H1 (cell line): ENCODE results near the gene CES4A. TPM values are rescaled to one million over a fixed set of nuclear protein-coding genes. Genes with fewer than 3 reads are reported as not detected.

Source experiments
- CTCF ChIA-PET: fragments of 300-600 bp; sonication (Branson Sonifier 250); formaldehyde crosslinking; loops from one replicate; lab custom pipeline; 2021; ENCODE audit not compliant: partially characterized antibody; lab: Charles Lee
- POLR2A ChIA-PET: fragments of 300-600 bp; sonication (Branson Sonifier 250); formaldehyde crosslinking; loops from one replicate; lab custom pipeline; 2021; ENCODE audit warnings: inconsistent platforms; ENCODE audit not compliant: partially characterized antibody; lab: Charles Lee
- DNase-seq, 2 experiments: peaks; one replicate each; pipeline versions ENCODE4 v3.0.0 to v3.0.0-alpha.2; 2010 to 2022; ENCODE audit warnings: low spot score in 2 of 2, low read depth in 1 of 2, mixed read lengths in 1 of 2
- FAIRE-seq: peaks from 2 replicates; lab custom pipeline; 2011; peaks lifted over from hg19 to GRCh38; lab: Jason Lieb, UNC
- H2AFZ ChIP-seq: 2 replicates; pipeline ENCODE4 v1.8.1; 2012; ENCODE audit warnings: low read length, inconsistent platforms
- H2AK5ac ChIP-seq: 2 replicates; pipeline ENCODE4 v1.6.1; 2013; ENCODE audit warnings: low read depth, low read length
- H2BK120ac ChIP-seq: replicated peaks from 2 replicates; pipeline ENCODE3; 2013; ENCODE audit warnings: low read depth, low read length, inconsistent platforms
- H2BK12ac ChIP-seq: 2 replicates; pipeline ENCODE4 v1.6.1; 2013; ENCODE audit warnings: low read depth, low read length
- H2BK15ac ChIP-seq: 2 replicates; pipeline ENCODE4 v1.6.1; 2013; ENCODE audit warnings: low read length
- H2BK20ac ChIP-seq: 2 replicates; pipeline ENCODE4 v1.6.1; 2013; ENCODE audit warnings: low read length
- H2BK5ac ChIP-seq: 2 replicates; pipeline ENCODE4 v1.6.1; 2013; ENCODE audit warnings: low read depth, low read length
- H3K14ac ChIP-seq: 2 replicates; pipeline ENCODE4 v1.6.1; 2013; ENCODE audit warnings: inconsistent platforms; ENCODE audit not compliant: insufficient read length
- H3K18ac ChIP-seq: 2 replicates; pipeline ENCODE4 v1.6.1; 2013; ENCODE audit warnings: low read length; ENCODE audit errors: extremely low read depth
- H3K23ac ChIP-seq: 2 replicates; pipeline ENCODE4 v1.6.1; 2013; ENCODE audit warnings: inconsistent platforms; ENCODE audit not compliant: insufficient read length
- H3K23me2 ChIP-seq: 2 replicates; pipeline ENCODE4 v1.6.1; 2013; ENCODE audit warnings: low read depth, low read length
- H3K27ac ChIP-seq: 2 replicates; pipeline ENCODE4 v1.6.1; 2011; ENCODE audit warnings: low read depth, low read length, inconsistent platforms
- H3K27me3 ChIP-seq, 4 experiments: replicated peaks in 1 of 4; 1 replicate in 1 of 4; 2 replicates in 3 of 4; pipeline versions ENCODE4 v1.6.1 to v1.8.1; 2011 to 2013; ENCODE audit warnings: low read length in 3 of 4, mild to moderate bottlenecking in 3 of 4, inconsistent platforms in 2 of 4, mixed read lengths in 2 of 4, moderate library complexity in 1 of 4; ENCODE audit not compliant: control insufficient read depth in 3 of 4, insufficient read depth in 3 of 4; ENCODE audit errors: extremely low read depth in 1 of 4
- H3K36me3 ChIP-seq, 4 experiments: 2 replicates each; pipeline versions ENCODE4 v1.6.1 to v1.8.1; 2011 to 2013; ENCODE audit warnings: mild to moderate bottlenecking in 4 of 4, low read length in 3 of 4, moderate library complexity in 2 of 4, control low read depth in 1 of 4, inconsistent platforms in 1 of 4; ENCODE audit not compliant: insufficient read depth in 4 of 4, control insufficient read depth in 2 of 4
- H3K4ac ChIP-seq: replicated peaks from 2 replicates; pipeline ENCODE3; 2013; ENCODE audit warnings: low read length, low read depth, mixed read lengths, inconsistent platforms; ENCODE audit not compliant: insufficient read length
- H3K4me1 ChIP-seq, 4 experiments: replicated peaks in 1 of 4; 1 replicate in 1 of 4; 2 replicates in 3 of 4; pipeline versions ENCODE4 v1.6.1 to v1.8.1; 2011 to 2013; ENCODE audit warnings: low read length in 3 of 4, inconsistent platforms in 2 of 4, mixed read lengths in 1 of 4; ENCODE audit not compliant: insufficient read depth in 4 of 4, control insufficient read depth in 3 of 4
- H3K4me2 ChIP-seq, 2 experiments: 2 replicates each; pipeline versions ENCODE4 v1.6.1 to v1.8.1; 2011 to 2013; ENCODE audit warnings: low read depth in 2 of 2, low read length in 2 of 2, control low read depth in 1 of 2, inconsistent platforms in 1 of 2, mild to moderate bottlenecking in 1 of 2; ENCODE audit not compliant: insufficient read depth in 1 of 2
- H3K4me3 ChIP-seq, 4 experiments: fragments of 200-600, 300-600 bp in 1 of 4; sonication (generic), shearing (Covaris generic), sonication (Bioruptor Twin) in 1 of 4; 2 replicates each; pipeline versions ENCODE4 v1.5.1 to v1.8.1; 2011 to 2016; ENCODE audit warnings: low read length in 4 of 4, low read depth in 3 of 4, control low read depth in 2 of 4, inconsistent platforms in 2 of 4, mild to moderate bottlenecking in 2 of 4, mixed read lengths in 1 of 4, moderate library complexity in 1 of 4; ENCODE audit not compliant: insufficient read depth in 2 of 4; ENCODE audit errors: extremely low read depth in 1 of 4
- H3K56ac ChIP-seq: replicated peaks from 2 replicates; pipeline ENCODE3; 2013; ENCODE audit warnings: low read depth, mild to moderate bottlenecking, mixed read lengths, low read length, inconsistent platforms; ENCODE audit not compliant: insufficient read length
- H3K79me1 ChIP-seq: 2 replicates; pipeline ENCODE4 v1.6.1; 2013; ENCODE audit warnings: low read depth, low read length, control low read depth
- H3K79me2 ChIP-seq, 2 experiments: 2 replicates each; pipeline versions ENCODE4 v1.6.1 to v1.8.1; 2012 to 2013; ENCODE audit warnings: low read length in 2 of 2, mild to moderate bottlenecking in 2 of 2, inconsistent platforms in 1 of 2; ENCODE audit not compliant: insufficient read depth in 2 of 2, control insufficient read depth in 1 of 2
- H3K9ac ChIP-seq, 4 experiments: replicated peaks in 1 of 4; 1 replicate in 1 of 4; 2 replicates in 3 of 4; pipeline versions ENCODE4 v1.6.1 to v1.8.1; 2011 to 2013; ENCODE audit warnings: low read depth in 3 of 4, low read length in 3 of 4, control low read depth in 2 of 4, mild to moderate bottlenecking in 2 of 4, moderate library complexity in 2 of 4, inconsistent platforms in 1 of 4; ENCODE audit errors: extremely low read depth in 1 of 4
- H3K9me3 ChIP-seq, 2 experiments: 2 replicates each; pipeline versions ENCODE4 v1.6.1 to v1.8.1; 2012 to 2013; ENCODE audit warnings: mild to moderate bottlenecking in 2 of 2, moderate library complexity in 2 of 2, control low read depth in 1 of 2, inconsistent platforms in 1 of 2, low read depth in 1 of 2, low read length in 1 of 2, mixed read lengths in 1 of 2; ENCODE audit not compliant: insufficient read depth in 2 of 2
- H4K20me1 ChIP-seq, 2 experiments: replicated peaks in 1 of 2; 2 replicates each; pipeline versions ENCODE3 to v1.8.1; 2011 to 2013; ENCODE audit warnings: inconsistent platforms in 2 of 2, low read length in 2 of 2, mild to moderate bottlenecking in 1 of 2; ENCODE audit not compliant: insufficient read depth in 2 of 2, control insufficient read depth in 1 of 2
- H4K5ac ChIP-seq: 2 replicates; pipeline ENCODE4 v1.6.1; 2013; ENCODE audit warnings: low read length, low read depth, mixed read lengths, inconsistent platforms; ENCODE audit not compliant: insufficient read length
- H4K8ac ChIP-seq: 2 replicates; pipeline ENCODE4 v1.8.0; 2013; ENCODE audit warnings: mild to moderate bottlenecking, moderate library complexity, low read length, inconsistent platforms; ENCODE audit not compliant: insufficient read depth; ENCODE audit errors: extremely low read depth
- H4K91ac ChIP-seq: replicated peaks from 2 replicates; pipeline ENCODE3; 2013; ENCODE audit warnings: low read length, mixed read lengths, inconsistent platforms; ENCODE audit not compliant: insufficient read length
- BRCA1 ChIP-seq: IDR thresholded peaks from 2 replicates; pipeline ENCODE4 v1.6.1; 2012; ENCODE audit warnings: low read depth, low read length, improper control_type of control experiment
- CTBP2 ChIP-seq: IDR thresholded peaks from 2 replicates; pipeline ENCODE4 v1.7.0; 2011; ENCODE audit warnings: borderline replicate concordance, mild to moderate bottlenecking, moderate library complexity, mixed read lengths, low read length; ENCODE audit not compliant: insufficient read depth, insufficient read length
- EZH2 ChIP-seq: fragments of 200-600 bp; sonication (generic); IDR thresholded peaks from 2 replicates; pipeline ENCODE4 v1.7.1; 2012; ENCODE audit warnings: low read depth, mild to moderate bottlenecking, moderate library complexity, low read length, inconsistent platforms; ENCODE audit not compliant: severe bottlenecking
- GTF2F1 ChIP-seq: IDR thresholded peaks from 2 replicates; pipeline ENCODE4 v1.6.1; 2012; ENCODE audit warnings: low read depth, low read length, improper control_type of control experiment, borderline replicate concordance
- JUN ChIP-seq: IDR thresholded peaks from 2 replicates; pipeline ENCODE4 v1.6.1; 2011; ENCODE audit warnings: low read depth, mild to moderate bottlenecking, improper control_type of control experiment, low read length
- JUND ChIP-seq: IDR thresholded peaks from 2 replicates; pipeline ENCODE4 v1.6.1; 2011; ENCODE audit warnings: mild to moderate bottlenecking, improper control_type of control experiment, low read length
- KDM4A ChIP-seq: IDR thresholded peaks from one replicate; pipeline ENCODE4 v1.7.1; 2012; ENCODE audit warnings: low read depth, mild to moderate bottlenecking, moderate library complexity, low read length, inconsistent platforms; ENCODE audit not compliant: severe bottlenecking
- POLR2A ChIP-seq, 2 experiments: IDR thresholded peaks; 1 replicate in 1 of 2; 2 replicates in 1 of 2; pipeline ENCODE4 v1.6.1; 2011; ENCODE audit warnings: low read depth in 2 of 2, low read length in 2 of 2, mild to moderate bottlenecking in 2 of 2; ENCODE audit errors: control extremely low read depth in 1 of 2
- SP2 ChIP-seq: IDR thresholded peaks from 2 replicates; pipeline ENCODE4 v1.6.1; 2012; ENCODE audit warnings: mild to moderate bottlenecking, low read length, inconsistent platforms
- WGBS, 2 experiments: shearing (Covaris generic) in 1 of 2; methylation state at CpG; one replicate each; pipeline versions ENCODE4 v1.1.6 to v1.1.7; 2013 to 2015; ENCODE audit warnings: low lambda C conversion rate in 2 of 2, mixed read lengths in 2 of 2, inconsistent platforms in 1 of 2, low coverage in 1 of 2, missing lambda C conversion rate in 1 of 2; ENCODE audit not compliant: insufficient replicate concordance in 2 of 2, insufficient coverage in 1 of 2, insufficient read length in 1 of 2; ENCODE audit errors: extremely low coverage in 1 of 2, missing lambda C conversion rate in 1 of 2; 5-methylcytosine and 5-hydroxymethylcytosine counted together
- polyA plus RNA-seq, 7 experiments: library from polyadenylated mRNA; depleted of rRNA in 3 of 7; stranded (reverse) in 5 of 7; unstranded in 2 of 7; fragments of >200 nt in 5 of 7; fragments of 200-250 nt in 2 of 7; gene quantifications; 1 replicate in 5 of 7; 2 replicates in 1 of 7; 4 replicates in 1 of 7; pipeline versions ENCODE4 v1.2.1 to v1.2.3, GENCODE V29; 2011 to 2013; ENCODE audit warnings: missing spikeins in 2 of 7, mixed read lengths in 2 of 7
- total RNA-seq: library from RNA; stranded (reverse); fragmentation: NEBNext Ultra II Directional; extraction: Animal tissue kit (Norgen Biotek cat#: 25700); gene quantifications from 2 replicates; pipeline ENCODE4 v1.2.1, GENCODE V29; 2021
- TF ChIP-seq, protein P1 (sequence below): IDR thresholded peaks from 2 replicates; pipeline ENCODE4 v1.6.1; 2012; ENCODE audit warnings: low read length, inconsistent platforms

CES4A gene
- total and polyA plus RNA-seq, 2 of the 8 experiments (the other 6 are each of a cell fraction or from before 2014, with no cell fraction given) = 0.93 to 1.5 TPM

DNA sequence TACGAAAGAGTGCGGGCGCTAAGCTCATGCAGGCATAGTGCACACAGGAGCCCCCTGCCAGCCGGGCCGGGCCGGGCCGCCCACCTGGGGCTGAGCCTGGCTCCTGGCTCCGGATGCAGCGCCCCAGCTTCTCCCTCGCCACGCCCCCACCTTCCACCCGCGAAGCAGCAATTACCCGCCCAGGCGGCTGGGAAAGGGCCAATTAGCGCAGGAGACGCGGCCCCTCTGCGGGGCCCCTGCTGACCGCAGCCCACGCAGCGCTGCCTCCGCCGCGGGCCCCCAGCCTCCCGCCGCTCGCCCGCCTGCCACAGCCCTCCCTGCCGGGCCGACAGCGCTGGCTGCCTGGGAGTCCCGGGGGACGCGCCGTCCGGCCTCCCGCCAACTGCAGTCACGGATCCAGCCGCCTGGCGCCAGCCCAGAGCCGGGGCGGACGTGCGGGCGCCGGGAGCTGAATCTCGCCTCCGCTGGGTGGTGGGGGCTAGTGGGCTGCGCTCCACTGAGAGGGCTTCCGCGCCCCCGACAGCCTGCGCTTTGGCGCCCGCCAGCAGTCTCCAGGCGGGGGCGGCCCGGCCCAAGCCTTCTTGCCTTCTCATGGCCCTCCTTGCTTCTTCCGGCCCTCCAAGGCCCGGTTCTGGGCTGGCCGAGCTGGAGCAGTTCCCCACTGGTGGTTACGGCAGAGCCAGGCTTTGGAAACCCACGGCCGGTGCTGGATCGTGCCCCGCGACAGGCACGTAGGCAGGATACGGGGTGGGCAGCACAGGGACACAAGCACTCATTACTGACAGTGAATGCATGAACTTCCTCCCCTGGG, 25.6 kb downstream of the CES4A start:
- ChIA-PET CTCF (interaction anchor here (0.7 to 10.2 kb wide), 32 partner anchors 8 to 272 kb away, joined by 3 to 89 read pairs (median 4); partner anchors contain the start of genes CES3, ELMO3 and NOL3), POLR2A (interaction anchor here (1.3 to 1.4 kb wide), 3 partner anchors 11 to 88 kb away, joined by 4 read pairs; no protein-coding TSS in a partner anchor)
- H3K79me2 ChIP-seq = no peaks in the 10 kb centered on the region
- no peaks in the 10 kb centered on the region for H4K20me1 ChIP-seq
- H2BK15ac ChIP-seq = no peak overlapping the region; the same call in 1 of the 2 replicates
- no peak overlapping the region for H3K56ac ChIP-seq
- peak overlapping the region; percentile 21 to 61 (median 40) for H3K4me3 ChIP-seq
- no peak overlapping the region for H4K91ac ChIP-seq
- H3K79me1 ChIP-seq = no peaks in the 10 kb centered on the region
- no peaks in the 10 kb centered on the region for H3K9me3 ChIP-seq
- H3K14ac ChIP-seq = no peak overlapping the region
- peaks cover 11% of the 10 kb centered on the region; the same call in 1 of the 2 replicates for H3K23me2 ChIP-seq
- H4K8ac ChIP-seq = peak overlapping the region; percentile 45
- H2AK5ac ChIP-seq = no peak overlapping the region
- no peak overlapping the region for H2BK20ac ChIP-seq
- no peak overlapping the region for H3K18ac ChIP-seq
- 8% methylated on average over 49 of the region's 70 CpGs; no CpG with 5 or more reads in 1 of the 2 experiments for WGBS, 2 experiments
- H3K4me2 ChIP-seq = peak overlapping the region; percentile 62 to 77
- no peak overlapping the region; the same call in 1 of the 2 replicates for H2BK5ac ChIP-seq
- no peak overlapping the region for H4K5ac ChIP-seq
- no peak overlapping the region for H2BK120ac ChIP-seq
- no peak overlapping the region for H3K9ac ChIP-seq
- no peak overlapping the region for H3K4ac ChIP-seq
- H3K36me3 ChIP-seq = no peaks in the 10 kb centered on the region
- H2BK12ac ChIP-seq = no peak overlapping the region; the same call in 1 of the 2 replicates
- peaks cover 16 to 37% (median 29%) of the 10 kb centered on the region in 4 experiments for H3K27me3 ChIP-seq
- H3K27ac ChIP-seq = no peak overlapping the region
- no peak overlapping the region for H2AFZ ChIP-seq
- no peak for FAIRE-seq
- peak in 1 of 2 experiments; percentile 74 for DNase-seq
- no peak overlapping the region for H3K23ac ChIP-seq
- H3K4me1 ChIP-seq = peaks cover 0 to 6% (median 4%) of the 10 kb centered on the region in 4 experiments; a peak in 4 of 7 replicates
- TF ChIP-seq KDM4A (peak; percentile 91), JUN (no peak), JUND (no peak), EZH2 (peak; percentile 60), POLR2A (IDR thresholded peaks at IDR 0.05; ENCODE audit: control extremely low read depth in 1 of 2, low read depth in 2 of 2, low read length in 2 of 2) (no peak), GTF2F1 (no peak), CTBP2 (no peak), BRCA1 (no peak), SP2 (no peak)
- TF ChIP-seq, protein P1, sequence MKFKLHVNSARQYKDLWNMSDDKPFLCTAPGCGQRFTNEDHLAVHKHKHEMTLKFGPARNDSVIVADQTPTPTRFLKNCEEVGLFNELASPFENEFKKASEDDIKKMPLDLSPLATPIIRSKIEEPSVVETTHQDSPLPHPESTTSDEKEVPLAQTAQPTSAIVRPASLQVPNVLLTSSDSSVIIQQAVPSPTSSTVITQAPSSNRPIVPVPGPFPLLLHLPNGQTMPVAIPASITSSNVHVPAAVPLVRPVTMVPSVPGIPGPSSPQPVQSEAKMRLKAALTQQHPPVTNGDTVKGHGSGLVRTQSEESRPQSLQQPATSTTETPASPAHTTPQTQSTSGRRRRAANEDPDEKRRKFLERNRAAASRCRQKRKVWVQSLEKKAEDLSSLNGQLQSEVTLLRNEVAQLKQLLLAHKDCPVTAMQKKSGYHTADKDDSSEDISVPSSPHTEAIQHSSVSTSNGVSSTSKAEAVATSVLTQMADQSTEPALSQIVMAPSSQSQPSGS = no peak
